ENCODE results near the gene R3HDM1.

- TF ChIP-seq POLR2A (IDR thresholded peaks at IDR 0.05) (no peak), CTCF (IDR thresholded peaks at IDR 0.05) (no peak), EP300 (IDR thresholded peaks at IDR 0.05) (no peak)
Observed at GRCh38 chr2:135620198-135620597, 88.9 kb downstream of the R3HDM1 start.

Data from gastroesophageal sphincter (tissue), 3 donors.